ENCODE results near the gene GBP1.

Gene GBP1

GRCh38 chr1:89005286-89006151 is 59.5 kb downstream of the GBP1 start:
- no peak for DNase-seq

Measured in activated CD4-positive, CD25-positive, alpha-beta regulatory T cell (primary cell).